T-cell (primary cell): Measurements from ENCODE around the gene NECAP2. TPM values are rescaled to one million over a fixed set of nuclear protein-coding genes. Genes with fewer than 3 reads are reported as not detected.
"Not testable (repeated sequence)": the region's sequence is repeated elsewhere in the genome, so short reads cannot be mapped to it uniquely, and the experiment has no call there.

Experiments used
- ATAC-seq, 4 experiments: fragments of 200-7000 bp in 3 of 4; fragments of 150-1000 bp in 1 of 4; cut with Tn5 transposase; replicated peaks in 1 of 4; 1 replicate in 3 of 4; 2 replicates in 1 of 4; pipeline ENCODE4 v1.10.0; 2021; ENCODE audit warnings: moderate library complexity in 3 of 4, mild to moderate bottlenecking in 2 of 4, moderate number of reproducible peaks in 1 of 4
- CTCF ChIA-PET, 2 donors: fragments of 300-600 bp; sonication (Branson Sonifier 250); formaldehyde crosslinking; loops; one replicate each; lab custom pipeline; 2022; ENCODE audit warnings: antibody characterized with exemption in 2 of 2; lab: Charles Lee
- POLR2A ChIA-PET, 2 donors: fragments of 300-600 bp; sonication (Branson Sonifier 250); formaldehyde crosslinking; loops; one replicate each; lab custom pipeline; 2022; ENCODE audit warnings: antibody characterized with exemption in 2 of 2; lab: Charles Lee
- DNase-seq, 35 experiments: peaks; one replicate each; pipeline versions ENCODE4 v3.0.0 to v3.0.0-alpha.2; 2013 to 2023
- H3K27ac ChIP-seq: one replicate; pipeline ENCODE4 v1.5.1; 2013; ENCODE audit warnings: low read length
- H3K27me3 ChIP-seq, 2 experiments: replicated peaks in 1 of 2; 1 replicate in 1 of 2; 2 replicates in 1 of 2; pipeline versions ENCODE4 v1.6.1 to v1.7.0; 2013; ENCODE audit warnings: low read length in 1 of 2, mixed read lengths in 1 of 2; ENCODE audit not compliant: control insufficient read depth in 2 of 2, insufficient read depth in 2 of 2; ENCODE audit errors: extremely low read depth in 1 of 2
- H3K36me3 ChIP-seq, 2 donors: 1 replicate in 1 of 2; 2 replicates in 1 of 2; pipeline versions ENCODE4 v1.6.1 to v1.7.0; 2013; ENCODE audit warnings: low read length in 1 of 2; ENCODE audit not compliant: control insufficient read depth in 2 of 2, insufficient read depth in 1 of 2; ENCODE audit errors: extremely low read depth in 1 of 2
- H3K4me1 ChIP-seq, 2 experiments: 1 replicate in 1 of 2; 2 replicates in 1 of 2; pipeline versions ENCODE4 v1.6.1 to v1.7.0; 2013; ENCODE audit warnings: low read length in 2 of 2, mixed read lengths in 1 of 2; ENCODE audit not compliant: insufficient read depth in 2 of 2, control insufficient read depth in 1 of 2; ENCODE audit errors: extremely low read depth in 1 of 2
- H3K4me3 ChIP-seq, 2 donors: 1 replicate in 1 of 2; 2 replicates in 1 of 2; pipeline versions ENCODE4 v1.5.1 to v1.7.0; 2013; ENCODE audit warnings: mild to moderate bottlenecking in 2 of 2, low read length in 1 of 2, moderate library complexity in 1 of 2; ENCODE audit not compliant: control insufficient read depth in 1 of 2; ENCODE audit errors: extremely low read depth in 1 of 2
- H3K9me3 ChIP-seq: 2 replicates; pipeline ENCODE4 v1.7.0; 2013
- H3K27ac Mint-ChIP-seq, 2 donors: one replicate each; pipeline ENCODE4 v1.8.0; 2020 to 2021; ENCODE audit warnings: mild to moderate bottlenecking in 2 of 2, mixed read lengths in 2 of 2
- H3K27me3 Mint-ChIP-seq, 2 donors: one replicate each; pipeline ENCODE4 v1.8.0; 2021 to 2022; ENCODE audit warnings: mixed read lengths in 2 of 2
- H3K36me3 Mint-ChIP-seq: one replicate; pipeline ENCODE4 v1.8.0; 2021; ENCODE audit warnings: mixed read lengths
- H3K4me1 Mint-ChIP-seq, 3 donors: one replicate each; pipeline ENCODE4 v1.8.0; 2020 to 2022; ENCODE audit warnings: mixed read lengths in 3 of 3, mild to moderate bottlenecking in 1 of 3
- H3K4me3 Mint-ChIP-seq, 3 donors: one replicate each; pipeline ENCODE4 v1.8.0; 2020 to 2022; ENCODE audit warnings: mild to moderate bottlenecking in 3 of 3, mixed read lengths in 3 of 3, moderate library complexity in 3 of 3
- H3K9me3 Mint-ChIP-seq, 3 donors: one replicate each; pipeline ENCODE4 v1.8.0; 2020 to 2022; ENCODE audit warnings: mixed read lengths in 3 of 3
- WGBS: methylation state at CpG from one replicate; pipeline ENCODE4 v1.1.5; 2013; ENCODE audit warnings: missing lambda C conversion rate; ENCODE audit not compliant: insufficient coverage; 5-methylcytosine and 5-hydroxymethylcytosine counted together
- total RNA-seq, 35 experiments: library from RNA in 6 of 35; stranded (reverse) in 6 of 35; fragments of 120-200 nt in 1 of 35; gene quantifications; one replicate each; pipeline versions ENCODE4 v1.2.1 to v1.2.4 and lab custom pipeline; 2013 to 2026

NECAP2 gene
- total RNA-seq, 5 donors from 2014 or later (not counting 1 experiment from before 2014, with no cell fraction given), result 98.4 to 149 (median 138) TPM

DNA sequence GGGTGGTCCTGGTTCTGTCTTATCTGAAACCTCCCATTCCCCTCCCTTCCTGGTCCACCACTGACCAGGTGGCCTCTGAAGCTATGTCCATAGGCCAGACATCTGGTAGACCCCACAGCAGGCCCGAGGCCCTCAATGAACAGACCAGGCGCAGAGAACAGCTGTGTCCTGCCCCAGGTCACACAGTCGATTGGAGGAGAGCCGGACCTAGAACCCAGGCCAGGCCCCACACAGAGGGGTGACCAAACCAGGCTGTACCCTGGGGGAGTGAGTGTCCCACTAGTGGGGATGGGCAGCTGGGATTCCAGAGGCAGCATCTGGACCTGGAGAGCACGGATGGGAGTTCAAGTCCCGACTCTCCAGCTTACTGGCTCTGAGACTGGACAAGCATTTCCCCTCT lies 44.4 kb downstream of the NECAP2 start:
- H3K27me3 ChIP-seq, result no peaks in the 10 kb centered on the region
- H3K4me3 ChIP-seq, result no peak overlapping the region
- Mint-ChIP-seq H3K9me3 (no peaks in the 10 kb centered on the region), H3K36me3 (peaks cover 20% of the 10 kb centered on the region), H3K4me1 (peaks cover 0 to 2% (median 0%) of the 10 kb centered on the region in 3 donors), H3K27me3 (no peaks in the 10 kb centered on the region), H3K4me3 (no peak overlapping the region), H3K27ac (no peak overlapping the region)
- no peak overlapping the region for H3K27ac ChIP-seq
- no peaks in the 10 kb centered on the region for H3K9me3 ChIP-seq
- peaks cover 7 to 51% of the 10 kb centered on the region in 2 donors for H3K36me3 ChIP-seq
- POLR2A ChIA-PET, result no interaction called here
- WGBS, result 91% methylated on average over 6 of the region's 6 CpGs
- ATAC-seq (no peak), DNase-seq (no peak)
- H3K4me1 ChIP-seq, result no peaks in the 10 kb centered on the region
- CTCF ChIA-PET, result no interaction called here

DNA sequence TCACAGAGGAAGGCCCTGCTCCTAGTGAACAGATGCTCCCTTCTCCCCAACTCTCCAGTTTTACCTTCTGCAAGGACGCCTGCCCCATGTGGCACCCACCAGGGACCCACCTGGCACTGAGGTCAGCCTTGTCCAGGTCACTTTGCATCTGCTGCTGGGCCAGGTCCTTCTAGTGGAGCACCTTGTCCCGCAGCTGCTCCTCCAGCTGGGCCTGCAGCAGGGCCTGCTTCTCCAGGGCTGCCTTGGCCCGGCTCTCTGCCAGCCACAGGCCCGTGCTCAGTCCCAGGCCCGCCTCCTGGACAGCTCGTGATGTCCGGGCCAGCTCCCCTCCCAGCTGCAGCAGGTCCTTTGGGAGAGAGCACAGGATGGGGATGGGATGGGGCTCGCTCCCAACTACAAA lies 45.8 kb downstream of the NECAP2 start:
- H3K27me3 ChIP-seq, H3K4me3 Mint-ChIP-seq, H3K4me1 Mint-ChIP-seq, H3K9me3 Mint-ChIP-seq, DNase-seq, H3K27ac ChIP-seq, H3K4me3 ChIP-seq, POLR2A ChIA-PET, ATAC-seq, H3K27me3 Mint-ChIP-seq, H3K27ac Mint-ChIP-seq, H3K4me1 ChIP-seq, H3K9me3 ChIP-seq, CTCF ChIA-PET: not testable (repeated sequence)
- H3K36me3 ChIP-seq, result peaks cover 3 to 41% of the 10 kb centered on the region in 2 donors
- H3K36me3 Mint-ChIP-seq, result peaks cover 11% of the 10 kb centered on the region
- WGBS, result 93% methylated on average over 2 of the region's 8 CpGs

DNA sequence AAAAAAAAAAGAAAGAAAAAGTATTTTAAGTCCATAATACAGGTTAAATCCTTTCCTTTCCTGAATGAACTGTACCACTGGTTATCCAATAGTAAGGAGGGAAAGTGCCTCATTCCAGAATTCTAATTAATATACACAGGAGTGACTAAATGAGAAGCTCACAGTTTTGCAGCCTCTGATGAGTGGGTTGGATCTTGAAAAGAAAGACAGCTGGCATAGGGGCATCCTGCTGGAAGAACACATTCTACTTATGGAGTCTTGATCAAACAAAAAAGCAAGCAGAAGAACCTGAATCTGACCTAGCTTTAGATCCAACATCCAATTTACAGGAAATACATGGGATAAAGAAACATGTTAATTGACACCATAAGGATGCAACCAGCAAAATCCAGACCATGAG lies 46.5 kb downstream of the NECAP2 start:
- H3K4me3 ChIP-seq, H3K9me3 Mint-ChIP-seq, DNase-seq, POLR2A ChIA-PET, H3K27ac Mint-ChIP-seq, H3K27ac ChIP-seq, H3K4me1 ChIP-seq, H3K4me3 Mint-ChIP-seq, CTCF ChIA-PET, ATAC-seq, H3K4me1 Mint-ChIP-seq, H3K9me3 ChIP-seq, H3K27me3 Mint-ChIP-seq, H3K27me3 ChIP-seq: not testable (repeated sequence)
- H3K36me3 Mint-ChIP-seq, result peaks cover 11% of the 10 kb centered on the region
- peaks cover 3 to 36% of the 10 kb centered on the region in 2 donors for H3K36me3 ChIP-seq

DNA sequence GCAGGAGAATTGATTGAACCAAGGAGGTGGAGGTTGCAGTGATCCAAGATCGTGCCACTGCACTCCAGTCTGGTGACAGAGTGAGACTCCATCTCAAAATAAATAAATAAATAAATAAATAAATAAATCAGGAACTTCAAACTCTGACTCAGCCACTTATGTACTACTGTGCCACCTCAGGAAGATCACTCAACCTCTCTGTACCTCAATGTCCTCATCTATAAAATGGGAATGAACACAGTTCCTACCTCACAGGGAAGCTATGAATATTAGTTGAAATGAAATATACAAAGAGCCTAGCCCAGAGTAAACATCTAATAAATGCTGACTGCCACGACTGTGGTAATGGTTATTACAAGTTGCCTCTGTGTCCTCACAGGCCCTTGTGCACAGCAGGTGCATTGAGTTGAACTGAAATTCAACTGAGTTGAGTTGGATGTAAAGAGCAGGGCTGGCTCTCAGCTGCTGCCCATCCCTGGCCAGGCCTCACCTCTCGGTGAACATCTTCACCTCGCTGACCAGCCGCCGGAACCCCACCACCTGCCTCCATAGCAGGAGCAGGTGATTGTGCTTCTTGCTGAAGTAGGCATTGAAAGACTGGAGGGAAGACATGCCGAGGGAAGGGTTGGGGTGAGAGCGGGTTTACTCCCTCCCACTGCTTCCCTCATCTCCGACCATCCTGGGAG lies 48.8 kb downstream of the NECAP2 start:
- POLR2A ChIA-PET, DNase-seq, H3K4me1 Mint-ChIP-seq: not testable (repeated sequence)

DNA sequence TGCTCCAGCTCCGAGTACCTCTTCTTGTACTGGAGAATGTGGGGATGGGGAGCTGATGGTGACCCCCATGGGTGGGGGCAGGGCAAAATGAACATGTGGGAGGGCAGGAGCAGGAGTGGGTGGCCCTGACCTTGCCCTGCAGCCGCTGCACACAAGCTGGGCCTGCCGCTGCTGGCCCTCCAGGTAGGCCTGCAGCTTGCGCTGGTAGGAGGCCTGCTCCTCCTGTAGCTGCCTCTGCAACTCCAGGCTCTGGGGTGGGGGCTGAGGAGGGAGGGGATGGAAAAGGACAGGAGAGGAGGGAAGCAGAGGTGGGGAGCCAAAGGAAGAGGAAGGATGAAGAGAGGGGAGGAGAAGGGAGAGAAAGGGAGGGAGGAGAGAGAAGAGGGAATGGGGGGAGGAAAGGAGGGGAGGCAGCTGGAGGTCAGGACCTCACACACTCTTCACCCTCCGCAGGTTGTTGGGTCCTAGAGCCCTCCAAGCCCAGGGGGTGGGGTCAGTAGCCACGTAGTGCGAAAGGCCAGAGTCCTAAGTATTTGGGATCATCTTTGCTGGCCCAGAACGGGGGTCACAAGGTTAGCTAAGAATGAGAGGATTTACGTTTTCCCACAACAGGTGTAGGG lies 50.6 kb downstream of the NECAP2 start:
- Histone ChIP-seq H3K36me3 (peaks cover 0 to 13% of the 10 kb centered on the region in 2 donors), H3K4me1 (no peaks in the 10 kb centered on the region), H3K4me3 (no peak overlapping the region), H3K27me3 (no peaks in the 10 kb centered on the region), H3K27ac (no peak overlapping the region), H3K9me3 (no peaks in the 10 kb centered on the region)
- 91% methylated on average over 8 of the region's 9 CpGs for WGBS
- ATAC-seq (no peak), DNase-seq (no peak)
- ChIA-PET POLR2A (no interaction called here), CTCF (no interaction called here)
- peaks cover 3% of the 10 kb centered on the region for H3K36me3 Mint-ChIP-seq
- H3K4me1 Mint-ChIP-seq, result peaks cover 0 to 8% (median 3%) of the 10 kb centered on the region in 3 donors
- no peaks in the 10 kb centered on the region for H3K27me3 Mint-ChIP-seq
- H3K27ac Mint-ChIP-seq, result no peak overlapping the region
- H3K9me3 Mint-ChIP-seq, result no peaks in the 10 kb centered on the region
- H3K4me3 Mint-ChIP-seq, result no peak overlapping the region

More for the DNA sequence above, 48.8 kb downstream of the NECAP2 start:
- CTCF ChIA-PET, H3K9me3 Mint-ChIP-seq, H3K4me3 ChIP-seq, H3K4me1 ChIP-seq, H3K4me3 Mint-ChIP-seq, H3K9me3 ChIP-seq, H3K27me3 Mint-ChIP-seq, H3K27ac ChIP-seq, ATAC-seq, H3K27ac Mint-ChIP-seq, H3K27me3 ChIP-seq, H3K36me3 Mint-ChIP-seq: not testable (repeated sequence)
- 100% methylated on average over 1 of the region's 9 CpGs for WGBS
- peaks cover 3 to 29% of the 10 kb centered on the region in 2 donors for H3K36me3 ChIP-seq

DNA sequence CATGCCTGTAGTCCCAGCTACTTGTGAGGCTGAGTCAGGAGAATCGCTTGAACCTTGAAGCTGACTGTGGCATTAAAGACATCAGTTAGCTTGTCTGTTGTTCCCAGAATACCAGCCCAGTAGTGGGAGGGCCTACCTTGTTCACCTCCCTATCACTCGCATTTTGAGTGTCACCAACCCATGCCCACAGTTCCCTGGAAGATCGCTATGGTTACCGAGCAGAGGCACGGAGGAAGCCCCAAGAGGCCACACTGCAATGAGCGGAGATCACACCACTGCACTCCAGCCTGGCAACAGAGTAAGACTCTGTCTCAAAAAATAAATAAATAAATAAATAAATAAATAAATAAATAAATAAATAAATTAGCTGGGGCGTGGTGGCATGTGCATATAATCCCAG lies 52.4 kb downstream of the NECAP2 start:
- H3K36me3 ChIP-seq, DNase-seq, H3K4me3 Mint-ChIP-seq, H3K9me3 ChIP-seq, ATAC-seq, H3K9me3 Mint-ChIP-seq, H3K4me1 ChIP-seq, H3K4me3 ChIP-seq, CTCF ChIA-PET, H3K27me3 ChIP-seq, H3K36me3 Mint-ChIP-seq, H3K27ac ChIP-seq, H3K27me3 Mint-ChIP-seq, POLR2A ChIA-PET: not testable (repeated sequence)
- H3K4me1 Mint-ChIP-seq, result peaks cover 7 to 19% (median 13%) of the 10 kb centered on the region in 3 donors
- whole genome bisulfite sequencing, result 40% methylated on average over 2 of the region's 7 CpGs
- peak overlapping the region in 1 of 2 donors; percentile 4 for H3K27ac Mint-ChIP-seq
